Stomach (tissue), 4 donors: ENCODE measurements around the gene DZIP1.

Experiments used
- POLR2A ChIP-seq, 4 donors: fragments of 450-650 bp; IDR thresholded peaks; one replicate each; pipeline ENCODE4 v1.6.1; 2016; ENCODE audit warnings: antibody characterized with exemption in 4 of 4, control low read depth in 2 of 4, mild to moderate bottlenecking in 1 of 4, moderate library complexity in 1 of 4
- POLR2AphosphoS5 ChIP-seq, 3 donors: sonication (generic); formaldehyde crosslinking; IDR thresholded peaks; one replicate each; pipeline ENCODE4 v1.6.1; 2016; ENCODE audit warnings: antibody characterized with exemption in 3 of 3
- TF ChIP-seq, protein P1 (sequence below), 7 experiments: fragments of 450-650 bp in 4 of 7; fragments of 200-600 bp in 3 of 7; sonication (generic) in 3 of 7; IDR thresholded peaks; one replicate each; pipeline ENCODE4 v1.5.1; 2016 to 2019; ENCODE audit warnings: antibody characterized with exemption in 7 of 7, control low read depth in 2 of 7, mild to moderate bottlenecking in 1 of 7

DNA sequence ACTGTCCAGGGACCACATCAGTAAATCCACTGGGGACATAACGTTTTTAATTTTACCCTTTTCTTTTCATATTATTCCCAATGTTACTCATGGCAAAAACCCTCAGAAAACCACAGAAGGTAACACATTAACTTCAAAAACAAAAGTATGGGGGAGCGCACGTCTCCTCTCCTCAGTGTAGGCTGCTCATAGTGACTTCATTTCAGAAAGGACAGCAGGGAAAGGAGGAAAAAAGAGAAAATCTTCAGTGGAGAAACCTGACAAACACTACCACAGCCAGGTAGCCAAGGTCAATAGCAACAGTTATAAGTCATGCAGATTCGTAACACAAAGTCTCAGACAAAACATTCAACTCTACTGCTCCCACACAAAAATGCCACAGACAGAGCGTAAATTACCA is 21.4 kb downstream of the DZIP1 start:
- TF ChIP-seq, protein P1, sequence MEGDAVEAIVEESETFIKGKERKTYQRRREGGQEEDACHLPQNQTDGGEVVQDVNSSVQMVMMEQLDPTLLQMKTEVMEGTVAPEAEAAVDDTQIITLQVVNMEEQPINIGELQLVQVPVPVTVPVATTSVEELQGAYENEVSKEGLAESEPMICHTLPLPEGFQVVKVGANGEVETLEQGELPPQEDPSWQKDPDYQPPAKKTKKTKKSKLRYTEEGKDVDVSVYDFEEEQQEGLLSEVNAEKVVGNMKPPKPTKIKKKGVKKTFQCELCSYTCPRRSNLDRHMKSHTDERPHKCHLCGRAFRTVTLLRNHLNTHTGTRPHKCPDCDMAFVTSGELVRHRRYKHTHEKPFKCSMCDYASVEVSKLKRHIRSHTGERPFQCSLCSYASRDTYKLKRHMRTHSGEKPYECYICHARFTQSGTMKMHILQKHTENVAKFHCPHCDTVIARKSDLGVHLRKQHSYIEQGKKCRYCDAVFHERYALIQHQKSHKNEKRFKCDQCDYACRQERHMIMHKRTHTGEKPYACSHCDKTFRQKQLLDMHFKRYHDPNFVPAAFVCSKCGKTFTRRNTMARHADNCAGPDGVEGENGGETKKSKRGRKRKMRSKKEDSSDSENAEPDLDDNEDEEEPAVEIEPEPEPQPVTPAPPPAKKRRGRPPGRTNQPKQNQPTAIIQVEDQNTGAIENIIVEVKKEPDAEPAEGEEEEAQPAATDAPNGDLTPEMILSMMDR (IDR thresholded peaks at IDR 0.05), result no peak
- no peak for TF ChIP-seq POLR2A (IDR thresholded peaks at IDR 0.05)
- TF ChIP-seq POLR2AphosphoS5 (IDR thresholded peaks at IDR 0.05), result no peak
